ENCODE results near the gene MEGF11. TPM values are rescaled to one million over a fixed set of nuclear protein-coding genes. Genes with fewer than 3 reads are reported as not detected.

The MEGF11 gene
- total RNA-seq, 1 experiment from 2014 or later, result 2.3 TPM

DNA sequence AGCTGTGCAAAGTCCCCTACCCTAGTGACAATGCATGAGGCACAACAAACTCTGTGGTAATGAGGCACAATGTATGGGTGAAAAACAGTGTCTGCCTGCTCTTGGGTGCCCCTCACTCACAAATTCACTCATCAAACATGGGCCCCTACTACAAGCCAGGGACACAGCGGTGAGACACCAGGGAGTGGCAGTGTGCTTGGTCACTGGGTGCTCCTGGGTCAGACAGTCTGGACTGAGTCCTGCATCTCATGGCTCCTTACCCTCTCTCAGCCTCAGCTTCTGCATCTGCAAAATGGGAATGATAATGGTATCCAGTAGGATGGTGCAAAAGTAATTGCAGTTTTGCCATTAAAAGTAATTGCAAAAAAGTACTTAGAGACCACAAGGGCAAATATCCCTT, 184.7 kb downstream of the MEGF11 start (continued):
- TF ChIP-seq, protein P1, sequence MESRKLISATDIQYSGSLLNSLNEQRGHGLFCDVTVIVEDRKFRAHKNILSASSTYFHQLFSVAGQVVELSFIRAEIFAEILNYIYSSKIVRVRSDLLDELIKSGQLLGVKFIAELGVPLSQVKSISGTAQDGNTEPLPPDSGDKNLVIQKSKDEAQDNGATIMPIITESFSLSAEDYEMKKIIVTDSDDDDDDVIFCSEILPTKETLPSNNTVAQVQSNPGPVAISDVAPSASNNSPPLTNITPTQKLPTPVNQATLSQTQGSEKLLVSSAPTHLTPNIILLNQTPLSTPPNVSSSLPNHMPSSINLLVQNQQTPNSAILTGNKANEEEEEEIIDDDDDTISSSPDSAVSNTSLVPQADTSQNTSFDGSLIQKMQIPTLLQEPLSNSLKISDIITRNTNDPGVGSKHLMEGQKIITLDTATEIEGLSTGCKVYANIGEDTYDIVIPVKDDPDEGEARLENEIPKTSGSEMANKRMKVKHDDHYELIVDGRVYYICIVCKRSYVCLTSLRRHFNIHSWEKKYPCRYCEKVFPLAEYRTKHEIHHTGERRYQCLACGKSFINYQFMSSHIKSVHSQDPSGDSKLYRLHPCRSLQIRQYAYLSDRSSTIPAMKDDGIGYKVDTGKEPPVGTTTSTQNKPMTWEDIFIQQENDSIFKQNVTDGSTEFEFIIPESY (IDR thresholded peaks at IDR 0.05; ENCODE audit: extremely low read depth, insufficient replicate concordance, low read length), result no peak
- TF ChIP-seq SIN3A (IDR thresholded peaks at IDR 0.05; ENCODE audit: low read depth) (no peak), POLR2A (IDR thresholded peaks at IDR 0.05; ENCODE audit: borderline replicate concordance, extremely low read depth, insufficient read depth, insufficient read length) (no peak), FOSL1 (IDR thresholded peaks at IDR 0.05; ENCODE audit: low read depth) (no peak), ELF1 (IDR thresholded peaks at IDR 0.05; ENCODE audit: borderline replicate concordance, low read depth) (no peak)
- TF ChIP-seq, protein P2, sequence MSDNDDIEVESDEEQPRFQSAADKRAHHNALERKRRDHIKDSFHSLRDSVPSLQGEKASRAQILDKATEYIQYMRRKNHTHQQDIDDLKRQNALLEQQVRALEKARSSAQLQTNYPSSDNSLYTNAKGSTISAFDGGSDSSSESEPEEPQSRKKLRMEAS (IDR thresholded peaks at IDR 0.05), result no peak
- TF ChIP-seq, protein P3, sequence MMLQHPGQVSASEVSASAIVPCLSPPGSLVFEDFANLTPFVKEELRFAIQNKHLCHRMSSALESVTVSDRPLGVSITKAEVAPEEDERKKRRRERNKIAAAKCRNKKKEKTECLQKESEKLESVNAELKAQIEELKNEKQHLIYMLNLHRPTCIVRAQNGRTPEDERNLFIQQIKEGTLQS (IDR thresholded peaks at IDR 0.05), result no peak
- TF ChIP-seq, protein P4, sequence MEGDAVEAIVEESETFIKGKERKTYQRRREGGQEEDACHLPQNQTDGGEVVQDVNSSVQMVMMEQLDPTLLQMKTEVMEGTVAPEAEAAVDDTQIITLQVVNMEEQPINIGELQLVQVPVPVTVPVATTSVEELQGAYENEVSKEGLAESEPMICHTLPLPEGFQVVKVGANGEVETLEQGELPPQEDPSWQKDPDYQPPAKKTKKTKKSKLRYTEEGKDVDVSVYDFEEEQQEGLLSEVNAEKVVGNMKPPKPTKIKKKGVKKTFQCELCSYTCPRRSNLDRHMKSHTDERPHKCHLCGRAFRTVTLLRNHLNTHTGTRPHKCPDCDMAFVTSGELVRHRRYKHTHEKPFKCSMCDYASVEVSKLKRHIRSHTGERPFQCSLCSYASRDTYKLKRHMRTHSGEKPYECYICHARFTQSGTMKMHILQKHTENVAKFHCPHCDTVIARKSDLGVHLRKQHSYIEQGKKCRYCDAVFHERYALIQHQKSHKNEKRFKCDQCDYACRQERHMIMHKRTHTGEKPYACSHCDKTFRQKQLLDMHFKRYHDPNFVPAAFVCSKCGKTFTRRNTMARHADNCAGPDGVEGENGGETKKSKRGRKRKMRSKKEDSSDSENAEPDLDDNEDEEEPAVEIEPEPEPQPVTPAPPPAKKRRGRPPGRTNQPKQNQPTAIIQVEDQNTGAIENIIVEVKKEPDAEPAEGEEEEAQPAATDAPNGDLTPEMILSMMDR (IDR thresholded peaks at IDR 0.05 in 2 of 3, conservative IDR thresholded peaks at IDR 0.05 in 1 of 3; ENCODE audit: borderline replicate concordance in 1 of 3, insufficient read depth in 1 of 3, low read depth in 2 of 3, low read length in 2 of 3), result no peak

DNA sequence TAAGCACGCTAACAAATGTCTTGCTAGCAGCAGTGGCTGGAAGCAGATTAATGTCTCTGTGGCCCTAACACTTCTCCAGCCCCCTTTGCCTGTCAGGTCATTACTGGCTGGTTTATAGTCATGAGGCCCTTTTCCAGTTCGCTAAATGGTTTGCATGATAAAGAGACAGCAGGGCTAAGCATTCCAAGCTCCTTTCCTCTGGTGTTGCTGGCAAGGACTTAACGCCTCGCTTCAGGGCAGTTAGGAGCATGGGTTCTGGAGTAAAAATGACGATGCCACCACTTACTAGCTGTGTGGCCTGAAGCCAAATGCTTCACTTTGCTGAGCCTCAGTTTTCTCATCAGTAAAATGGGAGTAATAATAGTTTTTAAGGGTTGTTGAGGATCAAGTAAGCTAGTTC, 185.9 kb downstream of the MEGF11 start:
- H3K79me2 ChIP-seq (ENCODE audit: insufficient read depth, low read length), result no peaks in the 10 kb centered on the region
- intact Hi-C loops (cut with micrococcal nuclease), result no loop called here
- H3K27ac ChIP-seq (ENCODE audit: low read depth, low read length), result no peak overlapping the region
- H3K9me2 ChIP-seq (ENCODE audit: insufficient read depth), result no peaks in the 10 kb centered on the region
- H3K4me1 ChIP-seq (ENCODE audit: control insufficient read depth in 1 of 2, insufficient read depth in 2 of 2, low read length in 2 of 2), result peaks cover 3 to 8% of the 10 kb centered on the region in 2 experiments; a peak in 2 of 4 replicates
- DNase-seq (ENCODE audit: low read depth, low spot score), result no peak
- H3K4me2 ChIP-seq (ENCODE audit: low read length), result no peak overlapping the region
- H3K27me3 ChIP-seq (ENCODE audit: insufficient read depth, low read length), result no peaks in the 10 kb centered on the region
- H3K4me3 ChIP-seq (replicated peaks in 1 of 2; ENCODE audit: low read depth in 1 of 2, low read length in 2 of 2), result no peak overlapping the region
- H3K9ac ChIP-seq (ENCODE audit: low read length), result no peak overlapping the region
- RAD21 ChIA-PET (ENCODE audit: low non-redundant PET in 1 of 2, low total read pairs in 2 of 2, uncharacterized antibody in 2 of 2, unreplicated experiment in 2 of 2), result no interaction called here
- TF ChIP-seq POLR2AphosphoS5 (IDR thresholded peaks at IDR 0.05; ENCODE audit: low read depth, low read length), result no peak
- TF ChIP-seq RAD21 (IDR thresholded peaks at IDR 0.05; ENCODE audit: low read depth), result no peak
- TF ChIP-seq, protein P1 (IDR thresholded peaks at IDR 0.05; ENCODE audit: extremely low read depth, insufficient replicate concordance, low read length), result no peak
- TF ChIP-seq ZNF274 (IDR thresholded peaks at IDR 0.05; ENCODE audit: low read depth, low read length), result no peak
- TF ChIP-seq CEBPB (IDR thresholded peaks at IDR 0.05; ENCODE audit: low read depth), result no peak
- TF ChIP-seq SRF (IDR thresholded peaks at IDR 0.05; ENCODE audit: low read depth), result no peak
- CTCF ChIA-PET, result no interaction called here
- H2AFZ ChIP-seq (ENCODE audit: low read depth, low read length, poor library complexity, severe bottlenecking), result no peak overlapping the region
- H4K20me1 ChIP-seq (ENCODE audit: insufficient read depth), result no peaks in the 10 kb centered on the region
- POLR2A ChIA-PET, result no interaction called here
- no peak for ATAC-seq
- no peaks in the 10 kb centered on the region for H3K36me3 ChIP-seq (ENCODE audit: control insufficient read depth in 1 of 2, insufficient read depth in 2 of 2, low read length in 2 of 2)
- BruUV-seq (replicated peaks), result no TSS peak
- no peaks in the 10 kb centered on the region for H3K9me3 ChIP-seq (ENCODE audit: control insufficient read depth in 1 of 2, insufficient read depth in 1 of 2, low read depth in 1 of 2, low read length in 2 of 2)
